ENCODE results near the gene ZNF888. TPM values are rescaled to one million over a fixed set of nuclear protein-coding genes. Genes with fewer than 3 reads are reported as not detected.
"Not testable (repeated sequence)": the region's sequence is repeated elsewhere in the genome, so short reads cannot be mapped to it uniquely, and the experiment has no call there.

The ZNF888 gene
- total and polyA plus RNA-seq, 3 experiments from 2014 or later: 2.5 to 4.4 (median 3.9) TPM

GRCh38 chr19:52889931-52890330 lies 33.3 kb downstream of the ZNF888 start:
- Mint-ChIP-seq H3K4me1 (peaks cover 5 to 15% (median 11%) of the 10 kb centered on the region in 3 donors), H3K27ac (peak overlapping the region in 1 of 8 donors; percentile 19), H3K27me3 (no peaks in the 10 kb centered on the region), H3K9me3 (peaks cover 0 to 20% (median 6%) of the 10 kb centered on the region in 5 donors), H3K36me3 (peaks cover 41 to 82% (median 52%) of the 10 kb centered on the region in 3 donors), H3K4me3 (no peak overlapping the region)
- Histone ChIP-seq H3K27ac (ENCODE audit: low read depth, low read length) (no peak overlapping the region), H3K36me3 (ENCODE audit: insufficient read depth, low read length) (peaks cover 11% of the 10 kb centered on the region), H3K4me3 (ENCODE audit: low read length) (no peak overlapping the region), H3K9me3 (ENCODE audit: low read length) (no peaks in the 10 kb centered on the region), H3K4me1 (ENCODE audit: insufficient read depth, low read length) (no peaks in the 10 kb centered on the region), H3K27me3 (ENCODE audit: insufficient read depth, low read length, poor library complexity, severe bottlenecking) (no peaks in the 10 kb centered on the region)
- no peak for DNase-seq
- CTCF ChIA-PET: no interaction called here
- POLR2A ChIA-PET: no interaction called here

- peaks cover 5 to 11% (median 8%) of the 10 kb centered on the region in 3 donors for H3K4me1 Mint-ChIP-seq
- H3K36me3 Mint-ChIP-seq: peaks cover 45 to 84% (median 57%) of the 10 kb centered on the region in 3 donors
- Histone ChIP-seq H3K27me3 (ENCODE audit: insufficient read depth, low read length, poor library complexity, severe bottlenecking) (no peaks in the 10 kb centered on the region), H3K4me1 (ENCODE audit: insufficient read depth, low read length) (no peaks in the 10 kb centered on the region), H3K4me3 (ENCODE audit: low read length) (no peak overlapping the region), H3K36me3 (ENCODE audit: insufficient read depth, low read length) (peaks cover 20% of the 10 kb centered on the region), H3K9me3 (ENCODE audit: low read length) (no peaks in the 10 kb centered on the region), H3K27ac (ENCODE audit: low read depth, low read length) (no peak overlapping the region)
- H3K27me3 Mint-ChIP-seq: no peaks in the 10 kb centered on the region
- no peak for DNase-seq
- ChIA-PET POLR2A (no interaction called here), CTCF (no interaction called here)
- no peak overlapping the region for H3K4me3 Mint-ChIP-seq
- no peak overlapping the region for H3K27ac Mint-ChIP-seq
- H3K9me3 Mint-ChIP-seq: peaks cover 0 to 28% (median 12%) of the 10 kb centered on the region in 5 donors
These were observed 34.2 kb downstream of the ZNF888 start for GRCh38 chr19:52889076-52889475.

DNA sequence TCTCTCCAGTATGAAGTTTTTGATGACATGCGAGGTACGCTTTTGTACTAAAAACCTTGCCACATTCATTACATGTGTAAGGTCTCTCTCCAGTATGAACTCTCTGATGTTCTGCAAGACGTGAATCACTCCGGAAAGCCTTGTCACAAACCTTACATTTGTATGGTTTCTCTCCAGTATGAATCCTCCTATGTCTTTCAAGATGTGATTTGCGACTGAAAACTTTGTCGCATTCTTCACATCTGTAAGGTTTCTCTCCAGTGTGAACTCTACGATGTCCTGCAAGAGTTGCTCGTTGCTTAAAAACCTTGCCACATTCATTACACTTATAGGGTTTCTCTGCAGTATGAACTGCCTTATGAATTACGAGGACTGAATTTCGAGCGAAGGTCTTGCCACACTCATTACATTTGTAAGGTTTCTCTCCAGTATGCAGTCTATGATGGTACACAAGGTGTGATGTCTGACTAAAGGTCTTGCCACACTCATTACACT lies 42.3 kb downstream of the ZNF888 start:
- no peak overlapping the region for H3K27ac ChIP-seq (ENCODE audit: low read depth, low read length)
- Mint-ChIP-seq H3K36me3 (peaks cover 38 to 78% (median 74%) of the 10 kb centered on the region in 3 donors), H3K27ac (no peak overlapping the region), H3K27me3 (no peaks in the 10 kb centered on the region), H3K9me3 (peaks cover 42 to 83% (median 73%) of the 10 kb centered on the region in 5 donors), H3K4me1 (no peaks in the 10 kb centered on the region), H3K4me3 (no peak overlapping the region)
- no peak overlapping the region for H3K4me3 ChIP-seq (ENCODE audit: low read length)
- CTCF ChIA-PET: no interaction called here
- no peaks in the 10 kb centered on the region for H3K27me3 ChIP-seq (ENCODE audit: insufficient read depth, low read length, poor library complexity, severe bottlenecking)
- H3K4me1 ChIP-seq (ENCODE audit: insufficient read depth, low read length): no peaks in the 10 kb centered on the region
- H3K9me3 ChIP-seq (ENCODE audit: low read length): peaks cover 26% of the 10 kb centered on the region
- H3K36me3 ChIP-seq (ENCODE audit: insufficient read depth, low read length): peaks cover 32% of the 10 kb centered on the region
- no peak for DNase-seq
- POLR2A ChIA-PET: no interaction called here

- POLR2A ChIA-PET; H3K4me1 ChIP-seq (ENCODE audit: insufficient read depth, low read length); H3K4me3 Mint-ChIP-seq; H3K4me3 ChIP-seq (ENCODE audit: low read length); H3K27me3 Mint-ChIP-seq; H3K36me3 ChIP-seq (ENCODE audit: insufficient read depth, low read length); H3K27ac ChIP-seq (ENCODE audit: low read depth, low read length); H3K9me3 ChIP-seq (ENCODE audit: low read length); H3K4me1 Mint-ChIP-seq; H3K27me3 ChIP-seq (ENCODE audit: insufficient read depth, low read length, poor library complexity, severe bottlenecking); CTCF ChIA-PET; DNase-seq: not testable (repeated sequence)
- H3K9me3 Mint-ChIP-seq: peaks cover 17 to 40% (median 26%) of the 10 kb centered on the region in 5 donors
- H3K36me3 Mint-ChIP-seq: peaks cover 3 to 45% (median 5%) of the 10 kb centered on the region in 3 donors
- peak overlapping the region in 1 of 8 donors; percentile 29 for H3K27ac Mint-ChIP-seq
These were observed 50.2 kb downstream of the ZNF888 start for GRCh38 chr19:52872996-52873395.

DNA sequence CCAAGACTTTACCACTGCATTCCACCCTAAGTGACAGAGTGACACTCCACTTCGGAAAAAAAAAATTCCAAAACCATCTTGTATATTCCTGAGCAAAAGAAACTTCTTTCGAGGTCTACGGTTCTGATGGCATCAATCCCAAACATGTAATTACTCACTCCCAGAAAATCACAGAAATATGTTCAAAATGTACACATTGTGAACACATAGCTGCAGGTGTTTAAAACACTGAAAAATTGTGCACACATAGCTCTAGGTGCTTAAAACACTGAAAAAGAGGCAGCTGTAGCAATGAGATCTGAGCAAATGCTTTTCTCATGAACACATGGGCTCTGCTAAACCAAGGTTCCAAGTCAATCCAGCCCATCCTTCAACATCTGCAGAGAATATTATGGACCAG lies 51.8 kb downstream of the ZNF888 start:
- Mint-ChIP-seq H3K4me3 (no peak overlapping the region), H3K4me1 (no peaks in the 10 kb centered on the region), H3K27ac (no peak overlapping the region), H3K36me3 (peaks cover 0 to 37% (median 3%) of the 10 kb centered on the region in 3 donors), H3K27me3 (peaks cover 0 to 2% of the 10 kb centered on the region in 2 donors), H3K9me3 (peaks cover 7 to 28% (median 13%) of the 10 kb centered on the region in 5 donors)
- Histone ChIP-seq H3K27me3 (ENCODE audit: insufficient read depth, low read length, poor library complexity, severe bottlenecking) (no peaks in the 10 kb centered on the region), H3K9me3 (ENCODE audit: low read length) (no peaks in the 10 kb centered on the region), H3K36me3 (ENCODE audit: insufficient read depth, low read length) (no peaks in the 10 kb centered on the region), H3K27ac (ENCODE audit: low read depth, low read length) (no peak overlapping the region), H3K4me3 (ENCODE audit: low read length) (no peak overlapping the region), H3K4me1 (ENCODE audit: insufficient read depth, low read length) (no peaks in the 10 kb centered on the region)
- POLR2A ChIA-PET: no interaction called here
- CTCF ChIA-PET: no interaction called here
- DNase-seq: no peak

DNA sequence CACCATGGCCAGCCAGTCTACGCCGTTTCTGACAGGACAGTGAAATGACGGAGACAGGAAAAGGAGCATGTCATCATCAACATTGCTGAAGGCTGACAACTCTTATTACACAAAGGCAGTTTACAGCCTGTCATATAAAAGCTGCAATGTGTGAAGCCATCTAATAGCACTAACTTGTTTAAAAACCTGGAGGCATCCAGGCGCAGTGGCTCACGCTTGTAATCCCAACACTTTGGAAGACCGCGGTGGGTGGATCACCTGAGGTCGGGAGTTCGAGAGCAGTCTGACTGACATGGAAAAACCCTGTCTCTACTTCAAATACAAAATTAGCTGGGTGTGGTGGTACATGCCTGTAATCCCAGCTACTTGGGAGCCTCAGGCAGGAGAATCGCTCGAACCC lies 55.2 kb downstream of the ZNF888 start:
- Mint-ChIP-seq H3K36me3 (peaks cover 0 to 14% (median 2%) of the 10 kb centered on the region in 3 donors), H3K27ac (peak overlapping the region in 1 of 8 donors; percentile 48)
- POLR2A ChIA-PET; H3K4me1 Mint-ChIP-seq; H3K4me1 ChIP-seq (ENCODE audit: insufficient read depth, low read length); H3K4me3 ChIP-seq (ENCODE audit: low read length); H3K27me3 ChIP-seq (ENCODE audit: insufficient read depth, low read length, poor library complexity, severe bottlenecking); H3K27me3 Mint-ChIP-seq; H3K36me3 ChIP-seq (ENCODE audit: insufficient read depth, low read length); H3K27ac ChIP-seq (ENCODE audit: low read depth, low read length); H3K9me3 ChIP-seq (ENCODE audit: low read length); H3K9me3 Mint-ChIP-seq; H3K4me3 Mint-ChIP-seq; CTCF ChIA-PET; DNase-seq: not testable (repeated sequence)

- Histone ChIP-seq H3K27ac (ENCODE audit: low read depth, low read length) (peak within 1 kb of the TSS; percentile 59), H3K4me3 (ENCODE audit: low read length) (peak within 1 kb of the TSS; percentile 87)
- peak within 1 kb of the TSS; percentile 41 to 97 (median 94) for H3K27ac Mint-ChIP-seq
- H3K9me3 Mint-ChIP-seq; H3K27me3 ChIP-seq (ENCODE audit: insufficient read depth, low read length, poor library complexity, severe bottlenecking); H3K9me3 ChIP-seq (ENCODE audit: low read length); CTCF ChIA-PET; H3K36me3 ChIP-seq (ENCODE audit: insufficient read depth, low read length); H3K4me1 ChIP-seq (ENCODE audit: insufficient read depth, low read length); POLR2A ChIA-PET; H3K27me3 Mint-ChIP-seq: not testable (repeated sequence)
- peak; percentile 63 to 83 (median 74) for DNase-seq
- peak within 1 kb of the TSS; percentile 92 to 97 (median 94) for H3K4me3 Mint-ChIP-seq
- H3K4me1 Mint-ChIP-seq: peaks cover 26 to 40% (median 40%) of the 10 kb centered on the region in 3 donors
- H3K36me3 Mint-ChIP-seq: peaks cover 9 to 33% (median 21%) of the 10 kb centered on the region in 3 donors
These were observed 65.6 kb downstream of the ZNF888 start, which contains the start of gene ZNF468 for GRCh38 chr19:52857378-52858191. ZNF468 (minus strand) TSS chr19:52857619; CDS start chr19:52854272, 3,347 bp downstream.

DNA sequence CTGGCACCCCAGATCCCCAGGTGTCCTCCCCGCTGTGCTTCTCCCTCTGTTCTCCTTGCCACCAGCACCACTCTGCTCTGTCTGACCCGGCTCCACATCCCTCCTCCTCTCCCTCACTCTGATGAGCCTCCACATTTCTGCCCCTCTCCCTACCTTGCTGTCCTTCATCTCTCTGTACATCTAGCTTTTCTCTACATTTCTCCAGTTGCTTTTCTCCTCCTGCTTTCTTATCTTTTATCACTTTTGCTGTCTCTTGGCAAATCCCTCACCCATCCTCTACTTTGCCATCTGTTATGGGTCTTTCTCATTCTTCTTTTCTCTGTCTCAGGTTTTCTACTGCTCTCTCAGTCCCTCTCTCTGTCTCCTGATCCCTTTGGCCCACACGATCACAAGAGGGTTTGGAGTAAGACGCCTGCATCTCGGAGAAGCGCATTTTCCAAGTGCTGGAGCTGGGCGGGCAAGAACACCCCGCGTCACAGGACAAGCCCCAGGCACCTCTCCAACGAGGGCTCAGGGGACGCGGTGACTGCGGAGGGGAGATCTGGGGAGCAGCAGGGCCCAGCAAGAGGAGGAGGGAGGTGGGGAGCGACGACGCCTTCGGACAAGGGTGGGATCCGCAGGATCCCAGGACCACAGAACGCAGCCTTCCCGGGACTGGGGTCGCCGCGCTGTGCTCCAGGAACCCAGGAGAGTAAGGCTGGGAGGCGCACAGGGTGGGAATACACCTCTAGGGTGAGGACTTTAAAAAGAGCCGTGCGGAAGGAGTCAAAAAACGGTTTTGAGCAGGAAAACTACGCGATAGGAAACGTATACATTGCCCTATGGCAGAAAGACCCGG lies 66.5 kb downstream of the ZNF888 start:
- peak overlapping the region; percentile 92 to 97 (median 94) for H3K4me3 Mint-ChIP-seq
- POLR2A ChIA-PET; H3K27me3 ChIP-seq (ENCODE audit: insufficient read depth, low read length, poor library complexity, severe bottlenecking); H3K4me1 ChIP-seq (ENCODE audit: insufficient read depth, low read length); CTCF ChIA-PET; H3K36me3 ChIP-seq (ENCODE audit: insufficient read depth, low read length); H3K27me3 Mint-ChIP-seq; H3K9me3 ChIP-seq (ENCODE audit: low read length); H3K9me3 Mint-ChIP-seq: not testable (repeated sequence)
- H3K4me3 ChIP-seq (ENCODE audit: low read length): peak overlapping the region; percentile 87
- peaks cover 12 to 38% (median 25%) of the 10 kb centered on the region in 3 donors for H3K36me3 Mint-ChIP-seq
- DNase-seq: peak in 1 of 5 donors; percentile 2
- peak overlapping the region; percentile 59 for H3K27ac ChIP-seq (ENCODE audit: low read depth, low read length)
- H3K4me1 Mint-ChIP-seq: peaks cover 26 to 40% (median 40%) of the 10 kb centered on the region in 3 donors
- H3K27ac Mint-ChIP-seq: peak overlapping the region; percentile 41 to 97 (median 94)
